Measurements from ENCODE around the gene PERCC1.

DNA sequence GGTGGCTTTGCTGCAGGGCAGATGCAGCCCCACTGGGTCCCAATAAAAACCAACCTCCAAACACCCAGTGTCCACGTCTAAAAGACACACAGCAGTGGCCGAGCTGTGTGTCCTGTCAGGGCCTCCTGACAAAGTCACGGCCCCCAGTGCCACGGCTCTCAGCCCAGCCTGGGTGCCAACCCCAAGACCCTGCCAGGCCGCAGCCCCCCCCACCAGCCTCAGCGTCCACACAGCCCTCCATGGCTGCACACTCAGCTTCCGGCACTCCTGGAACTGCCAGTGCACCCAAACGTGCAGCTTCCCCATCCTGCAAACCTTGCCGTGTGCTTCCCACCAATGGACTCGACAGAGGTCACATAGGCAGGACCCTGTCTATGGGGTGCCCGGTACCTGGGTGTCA is 17.1 kb downstream of the PERCC1 start:
- TF ChIP-seq, protein P1, sequence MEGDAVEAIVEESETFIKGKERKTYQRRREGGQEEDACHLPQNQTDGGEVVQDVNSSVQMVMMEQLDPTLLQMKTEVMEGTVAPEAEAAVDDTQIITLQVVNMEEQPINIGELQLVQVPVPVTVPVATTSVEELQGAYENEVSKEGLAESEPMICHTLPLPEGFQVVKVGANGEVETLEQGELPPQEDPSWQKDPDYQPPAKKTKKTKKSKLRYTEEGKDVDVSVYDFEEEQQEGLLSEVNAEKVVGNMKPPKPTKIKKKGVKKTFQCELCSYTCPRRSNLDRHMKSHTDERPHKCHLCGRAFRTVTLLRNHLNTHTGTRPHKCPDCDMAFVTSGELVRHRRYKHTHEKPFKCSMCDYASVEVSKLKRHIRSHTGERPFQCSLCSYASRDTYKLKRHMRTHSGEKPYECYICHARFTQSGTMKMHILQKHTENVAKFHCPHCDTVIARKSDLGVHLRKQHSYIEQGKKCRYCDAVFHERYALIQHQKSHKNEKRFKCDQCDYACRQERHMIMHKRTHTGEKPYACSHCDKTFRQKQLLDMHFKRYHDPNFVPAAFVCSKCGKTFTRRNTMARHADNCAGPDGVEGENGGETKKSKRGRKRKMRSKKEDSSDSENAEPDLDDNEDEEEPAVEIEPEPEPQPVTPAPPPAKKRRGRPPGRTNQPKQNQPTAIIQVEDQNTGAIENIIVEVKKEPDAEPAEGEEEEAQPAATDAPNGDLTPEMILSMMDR (IDR thresholded peaks at IDR 0.05) = no peak
- TF ChIP-seq ZNF423 (CRISPR knock-in tag; IDR thresholded peaks at IDR 0.05) = no peak
- TF ChIP-seq, protein P2, sequence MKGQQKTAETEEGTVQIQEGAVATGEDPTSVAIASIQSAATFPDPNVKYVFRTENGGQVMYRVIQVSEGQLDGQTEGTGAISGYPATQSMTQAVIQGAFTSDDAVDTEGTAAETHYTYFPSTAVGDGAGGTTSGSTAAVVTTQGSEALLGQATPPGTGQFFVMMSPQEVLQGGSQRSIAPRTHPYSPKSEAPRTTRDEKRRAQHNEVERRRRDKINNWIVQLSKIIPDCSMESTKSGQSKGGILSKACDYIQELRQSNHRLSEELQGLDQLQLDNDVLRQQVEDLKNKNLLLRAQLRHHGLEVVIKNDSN (CRISPR knock-in tag; IDR thresholded peaks at IDR 0.05) = no peak
- TF ChIP-seq, protein P3, sequence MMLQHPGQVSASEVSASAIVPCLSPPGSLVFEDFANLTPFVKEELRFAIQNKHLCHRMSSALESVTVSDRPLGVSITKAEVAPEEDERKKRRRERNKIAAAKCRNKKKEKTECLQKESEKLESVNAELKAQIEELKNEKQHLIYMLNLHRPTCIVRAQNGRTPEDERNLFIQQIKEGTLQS (CRISPR knock-in tag; conservative IDR thresholded peaks at IDR 0.05) = no peak
- TF ChIP-seq, protein P4, sequence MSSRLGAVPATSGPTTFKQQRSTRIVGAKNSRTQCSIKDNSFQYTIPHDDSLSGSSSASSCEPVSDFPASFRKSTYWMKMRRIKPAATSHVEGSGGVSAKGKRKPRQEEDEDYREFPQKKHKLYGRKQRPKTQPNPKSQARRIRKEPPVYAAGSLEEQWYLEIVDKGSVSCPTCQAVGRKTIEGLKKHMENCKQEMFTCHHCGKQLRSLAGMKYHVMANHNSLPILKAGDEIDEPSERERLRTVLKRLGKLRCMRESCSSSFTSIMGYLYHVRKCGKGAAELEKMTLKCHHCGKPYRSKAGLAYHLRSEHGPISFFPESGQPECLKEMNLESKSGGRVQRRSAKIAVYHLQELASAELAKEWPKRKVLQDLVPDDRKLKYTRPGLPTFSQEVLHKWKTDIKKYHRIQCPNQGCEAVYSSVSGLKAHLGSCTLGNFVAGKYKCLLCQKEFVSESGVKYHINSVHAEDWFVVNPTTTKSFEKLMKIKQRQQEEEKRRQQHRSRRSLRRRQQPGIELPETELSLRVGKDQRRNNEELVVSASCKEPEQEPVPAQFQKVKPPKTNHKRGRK (CRISPR knock-in tag; IDR thresholded peaks at IDR 0.05; ENCODE audit: borderline replicate concordance) = no peak
- TF ChIP-seq, protein P5, sequence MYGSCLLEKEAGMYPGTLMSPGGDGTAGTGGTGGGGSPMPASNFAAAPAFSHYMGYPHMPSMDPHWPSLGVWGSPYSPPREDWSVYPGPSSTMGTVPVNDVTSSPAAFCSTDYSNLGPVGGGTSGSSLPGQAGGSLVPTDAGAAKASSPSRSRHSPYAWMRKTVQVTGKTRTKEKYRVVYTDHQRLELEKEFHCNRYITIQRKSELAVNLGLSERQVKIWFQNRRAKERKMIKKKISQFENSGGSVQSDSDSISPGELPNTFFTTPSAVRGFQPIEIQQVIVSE (CRISPR knock-in tag; IDR thresholded peaks at IDR 0.05; ENCODE audit: borderline replicate concordance) = no peak
- TF ChIP-seq, protein P6, sequence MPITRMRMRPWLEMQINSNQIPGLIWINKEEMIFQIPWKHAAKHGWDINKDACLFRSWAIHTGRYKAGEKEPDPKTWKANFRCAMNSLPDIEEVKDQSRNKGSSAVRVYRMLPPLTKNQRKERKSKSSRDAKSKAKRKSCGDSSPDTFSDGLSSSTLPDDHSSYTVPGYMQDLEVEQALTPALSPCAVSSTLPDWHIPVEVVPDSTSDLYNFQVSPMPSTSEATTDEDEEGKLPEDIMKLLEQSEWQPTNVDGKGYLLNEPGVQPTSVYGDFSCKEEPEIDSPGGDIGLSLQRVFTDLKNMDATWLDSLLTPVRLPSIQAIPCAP (CRISPR knock-in tag; IDR thresholded peaks at IDR 0.05) = no peak
